Measurements from ENCODE around the gene ALOX15.

DNA sequence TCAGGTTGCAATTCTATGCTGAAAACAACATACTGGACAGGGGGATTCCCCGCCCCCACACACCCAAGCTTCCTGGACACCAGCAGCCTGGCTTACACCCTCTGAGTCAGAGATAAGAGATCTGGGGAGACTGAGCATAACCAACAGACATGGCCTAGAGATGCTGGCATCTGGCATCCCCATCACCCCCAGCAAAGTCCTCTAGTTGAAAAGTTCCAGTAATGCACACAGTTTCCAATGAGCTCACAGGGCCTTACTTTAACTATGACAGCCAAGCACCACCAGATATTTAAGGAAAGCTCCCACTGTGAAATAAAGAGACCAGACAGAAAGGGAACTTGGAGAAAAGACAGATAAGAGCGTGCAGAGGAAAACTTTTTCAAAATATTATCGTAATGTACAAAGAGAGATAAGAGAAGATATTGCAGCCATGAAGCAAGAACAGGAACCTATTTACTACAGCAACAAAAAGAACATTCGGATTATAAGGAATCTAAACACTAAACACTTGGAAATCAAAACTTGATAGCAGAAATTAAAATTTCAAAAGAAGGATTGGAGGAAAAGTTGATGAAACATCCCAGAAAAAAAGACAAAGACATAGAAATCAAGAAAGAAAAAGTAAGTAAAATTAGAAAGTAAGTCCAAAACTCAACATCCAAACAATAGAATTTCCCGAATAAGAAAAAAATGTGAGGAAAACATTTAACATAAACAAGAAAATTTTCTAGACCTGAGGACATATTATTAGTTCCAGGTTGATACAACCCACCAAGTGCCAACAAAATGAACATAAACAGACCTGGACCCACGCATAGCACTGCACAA, 17.2 kb upstream of the ALOX15 start:
- no peak for TF ChIP-seq SP1 (CRISPR knock-in tag; IDR thresholded peaks at IDR 0.05)
- no peak for TF ChIP-seq GTF2F1 (IDR thresholded peaks at IDR 0.05; ENCODE audit: low read depth, low read length)
- TF ChIP-seq, protein P1, sequence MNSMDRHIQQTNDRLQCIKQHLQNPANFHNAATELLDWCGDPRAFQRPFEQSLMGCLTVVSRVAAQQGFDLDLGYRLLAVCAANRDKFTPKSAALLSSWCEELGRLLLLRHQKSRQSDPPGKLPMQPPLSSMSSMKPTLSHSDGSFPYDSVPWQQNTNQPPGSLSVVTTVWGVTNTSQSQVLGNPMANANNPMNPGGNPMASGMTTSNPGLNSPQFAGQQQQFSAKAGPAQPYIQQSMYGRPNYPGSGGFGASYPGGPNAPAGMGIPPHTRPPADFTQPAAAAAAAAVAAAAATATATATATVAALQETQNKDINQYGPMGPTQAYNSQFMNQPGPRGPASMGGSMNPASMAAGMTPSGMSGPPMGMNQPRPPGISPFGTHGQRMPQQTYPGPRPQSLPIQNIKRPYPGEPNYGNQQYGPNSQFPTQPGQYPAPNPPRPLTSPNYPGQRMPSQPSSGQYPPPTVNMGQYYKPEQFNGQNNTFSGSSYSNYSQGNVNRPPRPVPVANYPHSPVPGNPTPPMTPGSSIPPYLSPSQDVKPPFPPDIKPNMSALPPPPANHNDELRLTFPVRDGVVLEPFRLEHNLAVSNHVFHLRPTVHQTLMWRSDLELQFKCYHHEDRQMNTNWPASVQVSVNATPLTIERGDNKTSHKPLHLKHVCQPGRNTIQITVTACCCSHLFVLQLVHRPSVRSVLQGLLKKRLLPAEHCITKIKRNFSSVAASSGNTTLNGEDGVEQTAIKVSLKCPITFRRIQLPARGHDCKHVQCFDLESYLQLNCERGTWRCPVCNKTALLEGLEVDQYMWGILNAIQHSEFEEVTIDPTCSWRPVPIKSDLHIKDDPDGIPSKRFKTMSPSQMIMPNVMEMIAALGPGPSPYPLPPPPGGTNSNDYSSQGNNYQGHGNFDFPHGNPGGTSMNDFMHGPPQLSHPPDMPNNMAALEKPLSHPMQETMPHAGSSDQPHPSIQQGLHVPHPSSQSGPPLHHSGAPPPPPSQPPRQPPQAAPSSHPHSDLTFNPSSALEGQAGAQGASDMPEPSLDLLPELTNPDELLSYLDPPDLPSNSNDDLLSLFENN (IDR thresholded peaks at IDR 0.05; ENCODE audit: low read depth in 2 of 2, low read length in 2 of 2), result no peak
- no peak for TF ChIP-seq SMARCA5 (IDR thresholded peaks at IDR 0.05)

All from K562 (cell line).